IPS-18a (cell line): ENCODE measurements around the gene APOL4.
"Not testable (repeated sequence)": the region's sequence is repeated elsewhere in the genome, so short reads cannot be mapped to it uniquely, and the experiment has no call there.

Source experiments
- H3K27ac ChIP-seq: one replicate; pipeline ENCODE4 v1.5.1; 2013; ENCODE audit warnings: low read length
- H3K27me3 ChIP-seq: one replicate; pipeline ENCODE4 v1.6.1; 2013; ENCODE audit warnings: mild to moderate bottlenecking, low read length; ENCODE audit not compliant: control insufficient read depth, insufficient read depth
- H3K36me3 ChIP-seq: one replicate; pipeline ENCODE4 v1.6.1; 2013; ENCODE audit warnings: low read depth, low read length; ENCODE audit not compliant: control insufficient read depth
- H3K4me1 ChIP-seq: one replicate; pipeline ENCODE4 v1.6.1; 2013; ENCODE audit warnings: low read depth, low read length; ENCODE audit not compliant: control insufficient read depth
- H3K4me3 ChIP-seq: one replicate; pipeline ENCODE4 v1.5.1; 2013; ENCODE audit warnings: low read length
- H3K9ac ChIP-seq: one replicate; pipeline ENCODE4 v1.6.1; 2013; ENCODE audit warnings: mild to moderate bottlenecking, low read length, moderate library complexity
- H3K9me3 ChIP-seq: one replicate; pipeline ENCODE4 v1.6.1; 2013; ENCODE audit warnings: low read depth, low read length; ENCODE audit not compliant: control insufficient read depth

APOL4 gene

DNA sequence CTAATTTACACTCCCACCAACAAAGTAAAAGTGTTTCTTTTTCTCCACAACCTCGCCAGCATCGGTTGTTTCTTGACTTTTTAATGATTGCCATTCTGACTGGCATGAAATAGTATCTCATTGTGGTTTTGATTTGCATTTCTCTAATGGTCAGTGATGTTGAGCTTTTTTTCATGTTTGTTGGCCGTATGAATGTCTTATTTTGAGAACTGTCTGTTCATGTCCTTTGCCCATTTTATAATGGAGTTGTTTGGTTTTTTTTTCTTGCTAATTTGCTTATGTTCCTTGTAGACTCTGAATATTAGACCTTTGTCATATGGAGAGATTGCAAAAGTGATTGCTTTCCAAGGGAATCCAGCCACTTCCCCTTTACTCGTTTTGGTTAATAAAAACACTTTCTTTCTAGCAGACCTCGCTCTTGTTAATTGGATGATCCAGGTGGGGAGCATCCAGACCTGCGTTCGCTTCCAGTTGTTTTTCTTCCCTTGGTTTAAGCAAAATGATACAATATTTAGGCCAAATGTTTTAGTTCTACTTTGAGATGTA is 17.1 kb upstream of the APOL4 start:
- Histone ChIP-seq H3K4me1 (peaks cover 5% of the 10 kb centered on the region), H3K27me3 (no peaks in the 10 kb centered on the region), H3K36me3 (no peaks in the 10 kb centered on the region), H3K4me3 (no peak overlapping the region), H3K9me3 (no peaks in the 10 kb centered on the region), H3K9ac (no peak overlapping the region), H3K27ac (no peak overlapping the region)

DNA sequence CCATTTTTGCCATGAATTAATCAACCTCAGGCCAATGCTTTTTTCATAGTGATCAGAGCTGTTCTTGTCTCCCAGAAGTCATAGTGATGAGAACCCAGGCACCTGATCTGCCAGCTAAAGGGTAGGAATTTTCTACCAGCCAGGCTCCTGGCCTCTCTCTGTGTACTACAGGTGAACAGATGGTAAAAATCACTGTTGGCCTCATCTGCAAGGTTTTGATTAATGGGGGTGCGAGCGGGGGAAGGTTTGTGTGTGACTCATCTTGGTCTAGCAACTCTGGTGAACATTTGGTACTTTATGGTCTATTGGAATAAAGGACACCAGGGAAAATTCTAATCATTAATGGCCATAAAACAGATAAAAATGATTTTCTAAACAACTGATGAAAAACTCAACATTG is 14.4 kb upstream of the APOL4 start:
- H3K27me3 ChIP-seq = no peaks in the 10 kb centered on the region
- H3K4me1 ChIP-seq = no peaks in the 10 kb centered on the region

DNA sequence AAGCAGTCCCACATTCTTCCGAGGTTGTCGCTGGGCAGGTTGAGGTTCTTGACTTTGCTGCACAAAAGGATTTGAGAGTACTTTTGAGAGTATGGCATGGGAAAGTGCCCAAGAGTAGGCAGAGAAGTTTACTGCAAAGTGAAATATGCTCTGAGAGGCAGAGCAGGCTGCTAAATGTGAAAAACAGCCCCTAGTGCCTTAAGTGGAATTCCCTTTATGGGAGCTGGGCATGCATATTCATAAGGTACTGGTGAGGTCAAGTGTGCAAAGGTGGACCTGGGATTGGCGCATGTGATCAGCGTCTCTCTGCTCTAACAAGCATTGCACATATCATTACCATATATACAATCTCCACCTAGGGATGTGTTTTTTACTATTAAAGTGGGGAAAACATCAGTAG is 12.0 kb upstream of the APOL4 start:
- H3K4me1 ChIP-seq = no peaks in the 10 kb centered on the region
- H3K9me3 ChIP-seq = no peaks in the 10 kb centered on the region
- no peak overlapping the region for H3K27ac ChIP-seq
- no peaks in the 10 kb centered on the region for H3K27me3 ChIP-seq
- no peak overlapping the region for H3K9ac ChIP-seq
- H3K36me3 ChIP-seq = no peaks in the 10 kb centered on the region
- H3K4me3 ChIP-seq = no peak overlapping the region

More for the DNA sequence above, 14.4 kb upstream of the APOL4 start:
- Histone ChIP-seq H3K27ac (no peak overlapping the region), H3K9me3 (no peaks in the 10 kb centered on the region), H3K36me3 (no peaks in the 10 kb centered on the region), H3K4me3 (no peak overlapping the region), H3K9ac (no peak overlapping the region)

DNA sequence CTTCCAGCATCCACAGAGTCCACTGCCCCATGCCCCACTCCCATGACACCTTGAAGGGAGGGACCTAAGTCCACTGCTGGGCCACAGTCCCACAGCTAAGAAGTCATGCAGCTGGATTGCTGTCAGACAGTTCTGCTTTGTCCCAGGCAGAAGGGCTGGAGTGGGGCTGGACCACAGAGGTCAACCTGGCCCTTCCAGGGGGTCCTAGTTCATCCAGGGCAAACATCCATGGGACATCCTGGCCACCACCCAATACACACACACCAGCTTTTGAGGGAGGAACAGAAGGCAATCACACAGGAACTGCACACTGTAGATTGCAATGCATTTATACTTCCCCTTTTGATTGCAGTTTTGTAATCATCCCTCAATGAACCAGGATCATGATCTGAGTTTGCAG is 11.3 kb upstream of the APOL4 start:
- no peak overlapping the region for H3K4me3 ChIP-seq
- H3K36me3 ChIP-seq = no peaks in the 10 kb centered on the region
- H3K27me3 ChIP-seq = no peaks in the 10 kb centered on the region
- H3K9me3 ChIP-seq = no peaks in the 10 kb centered on the region
- H3K27ac ChIP-seq = no peak overlapping the region
- no peaks in the 10 kb centered on the region for H3K4me1 ChIP-seq
- H3K9ac ChIP-seq = no peak overlapping the region

DNA sequence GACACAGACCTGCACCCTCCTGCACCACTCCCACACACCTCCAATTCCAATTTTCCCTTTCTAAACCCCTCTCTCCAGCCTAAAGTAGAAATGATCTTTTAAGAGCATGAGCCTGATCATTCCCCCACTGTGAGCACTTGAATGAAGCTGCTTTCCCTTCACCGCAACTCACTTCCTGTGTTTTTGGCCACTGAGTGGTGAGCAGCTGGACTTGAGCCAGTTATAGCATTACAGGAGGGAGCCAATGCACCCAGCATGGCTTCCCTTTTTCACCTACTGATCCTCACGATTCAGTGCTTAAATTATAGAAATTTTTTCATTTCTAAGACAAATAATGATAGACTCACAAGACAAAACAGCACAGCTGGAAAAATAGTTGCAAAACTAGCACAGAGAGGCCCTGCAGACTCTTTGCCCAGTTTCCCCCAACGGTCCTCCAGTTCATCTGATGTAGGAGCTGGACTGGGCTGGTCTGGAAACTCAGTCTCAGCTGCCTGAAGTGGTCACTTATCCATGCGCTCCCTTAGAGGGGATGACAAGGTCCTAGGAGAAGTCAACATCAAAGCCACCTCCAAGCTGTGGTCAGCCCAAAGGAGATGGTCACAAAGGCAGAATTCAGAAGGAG is 9.7 kb upstream of the APOL4 start:
- Histone ChIP-seq H3K4me3 (no peak overlapping the region), H3K9me3 (no peaks in the 10 kb centered on the region), H3K9ac (no peak overlapping the region), H3K4me1 (no peaks in the 10 kb centered on the region), H3K36me3 (no peaks in the 10 kb centered on the region), H3K27me3 (no peaks in the 10 kb centered on the region), H3K27ac (no peak overlapping the region)

DNA sequence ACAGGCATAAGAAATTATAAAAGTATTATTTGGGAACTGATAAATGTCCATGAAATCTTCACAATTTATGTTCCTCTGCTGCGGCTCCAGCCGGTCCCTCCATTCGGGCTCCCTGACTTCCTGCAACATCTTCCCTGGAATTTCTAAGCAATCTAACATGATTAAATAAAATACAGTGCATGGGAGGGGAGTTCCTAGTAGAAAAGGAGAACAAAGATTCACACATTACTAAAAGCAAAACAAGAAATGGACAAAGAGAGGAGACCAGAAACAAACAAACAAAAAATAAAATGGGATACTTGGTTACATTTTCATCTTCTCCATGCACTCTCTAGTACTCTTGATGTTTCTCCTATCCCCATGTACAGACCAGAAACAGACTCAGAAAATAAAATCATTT is 8.6 kb upstream of the APOL4 start:
- Histone ChIP-seq H3K27ac (no peak overlapping the region), H3K4me3 (no peak overlapping the region)

DNA sequence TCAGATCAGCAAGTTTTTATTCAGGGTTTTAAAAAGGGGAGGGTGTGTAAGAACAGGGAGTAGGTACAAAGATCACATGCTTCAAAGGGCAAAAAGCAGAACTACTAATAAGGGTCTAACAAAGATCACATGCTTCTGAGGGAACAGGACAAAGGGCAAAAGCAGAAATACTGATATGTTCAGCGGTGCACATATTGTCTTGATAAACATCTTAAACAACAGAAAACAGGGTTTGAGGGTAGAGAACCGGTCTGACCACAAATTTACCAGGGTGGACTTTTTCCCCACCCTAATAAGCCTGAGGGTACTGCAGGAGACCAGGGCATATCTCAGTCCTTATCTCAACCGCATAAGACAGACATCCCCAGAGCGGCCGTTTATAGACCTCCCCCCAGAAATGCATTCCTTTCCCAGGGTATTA is 7.9 kb upstream of the APOL4 start:
- H3K9me3 ChIP-seq, H3K4me3 ChIP-seq, H3K27me3 ChIP-seq, H3K27ac ChIP-seq, H3K36me3 ChIP-seq, H3K4me1 ChIP-seq, H3K9ac ChIP-seq: not testable (repeated sequence)

More for the DNA sequence above, 8.6 kb upstream of the APOL4 start:
- Histone ChIP-seq H3K9me3 (no peaks in the 10 kb centered on the region), H3K36me3 (no peaks in the 10 kb centered on the region), H3K9ac (no peak overlapping the region), H3K27me3 (no peaks in the 10 kb centered on the region), H3K4me1 (no peaks in the 10 kb centered on the region)

DNA sequence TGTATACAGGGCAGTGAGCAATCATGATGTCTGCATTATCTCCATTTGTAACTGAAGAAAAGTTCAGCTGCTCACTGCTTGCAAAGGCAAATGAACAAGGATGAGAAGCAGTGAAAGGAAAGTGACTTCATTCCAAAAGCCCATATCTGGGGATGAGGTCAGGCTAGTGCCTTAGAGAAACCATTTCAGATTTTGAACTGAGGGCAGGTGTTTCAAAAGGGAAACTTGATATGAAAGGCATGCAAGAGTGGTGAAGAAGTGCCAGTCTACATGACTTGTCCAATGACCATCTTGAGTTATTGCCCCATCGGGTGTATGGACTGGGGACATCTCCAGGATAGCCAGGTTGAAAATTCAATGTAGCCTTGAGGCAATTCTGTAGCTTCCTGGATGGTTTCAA is 7.3 kb upstream of the APOL4 start:
- H3K36me3 ChIP-seq = no peaks in the 10 kb centered on the region
- no peaks in the 10 kb centered on the region for H3K27me3 ChIP-seq
- H3K27ac ChIP-seq = no peak overlapping the region

DNA sequence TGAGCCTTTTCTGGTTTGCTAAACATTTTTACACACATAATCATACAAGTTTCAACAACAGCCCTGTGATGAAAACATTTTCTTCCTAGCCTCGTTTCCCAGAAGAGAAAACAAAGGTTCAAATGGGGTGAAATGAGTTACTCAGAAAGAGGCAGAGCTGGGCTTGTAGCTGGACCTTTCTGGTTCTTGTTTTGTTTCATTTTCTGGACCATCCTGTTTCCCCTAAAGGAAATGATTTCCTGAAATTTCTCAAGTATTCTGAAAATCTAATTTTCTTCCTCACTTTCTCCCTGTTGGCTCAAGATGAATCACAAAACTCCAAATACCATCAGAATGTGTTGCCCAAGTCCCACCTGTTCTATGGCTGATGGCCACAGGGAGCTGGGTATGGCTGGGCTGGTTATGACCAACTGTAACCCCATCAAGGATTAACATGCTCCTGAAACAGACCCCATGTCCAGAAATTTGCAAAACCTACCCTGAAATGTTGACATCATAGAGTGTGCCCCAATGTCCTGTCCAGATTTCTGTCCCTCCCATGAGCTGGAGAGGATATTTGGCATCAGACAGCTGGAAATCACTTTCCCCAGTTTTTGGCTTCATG is 6.7 kb upstream of the APOL4 start:
- Histone ChIP-seq H3K36me3 (no peaks in the 10 kb centered on the region), H3K9ac (no peak overlapping the region), H3K4me1 (no peaks in the 10 kb centered on the region), H3K9me3 (no peaks in the 10 kb centered on the region), H3K27me3 (no peaks in the 10 kb centered on the region), H3K4me3 (no peak overlapping the region), H3K27ac (no peak overlapping the region)

More for the DNA sequence above, 7.3 kb upstream of the APOL4 start:
- no peak overlapping the region for H3K9ac ChIP-seq
- no peak overlapping the region for H3K4me3 ChIP-seq
- no peaks in the 10 kb centered on the region for H3K4me1 ChIP-seq
- no peaks in the 10 kb centered on the region for H3K9me3 ChIP-seq

DNA sequence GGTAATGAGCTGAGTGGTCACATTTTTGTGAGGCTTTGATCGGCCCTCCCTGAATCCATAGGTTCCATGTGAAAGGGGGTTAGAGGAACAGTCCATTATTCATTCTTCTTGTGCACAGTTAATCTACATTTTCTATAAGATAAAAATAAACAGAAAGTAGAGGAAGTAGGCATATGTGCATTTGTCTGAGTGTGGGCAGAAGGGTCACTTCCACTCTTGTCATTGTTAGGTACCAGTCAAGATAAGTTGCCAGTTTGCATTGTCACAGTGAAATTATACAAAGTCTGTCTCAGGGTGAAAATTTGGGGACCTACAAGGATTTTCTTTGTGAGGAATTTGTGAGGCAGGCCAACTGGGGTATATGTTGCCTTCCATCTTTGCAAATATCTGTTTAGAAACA is 4.6 kb upstream of the APOL4 start:
- no peaks in the 10 kb centered on the region for H3K9me3 ChIP-seq
- H3K9ac ChIP-seq = no peak overlapping the region
- H3K36me3 ChIP-seq = no peaks in the 10 kb centered on the region
- no peak overlapping the region for H3K27ac ChIP-seq
- H3K4me1 ChIP-seq = no peaks in the 10 kb centered on the region
- no peak overlapping the region for H3K4me3 ChIP-seq
- no peaks in the 10 kb centered on the region for H3K27me3 ChIP-seq

DNA sequence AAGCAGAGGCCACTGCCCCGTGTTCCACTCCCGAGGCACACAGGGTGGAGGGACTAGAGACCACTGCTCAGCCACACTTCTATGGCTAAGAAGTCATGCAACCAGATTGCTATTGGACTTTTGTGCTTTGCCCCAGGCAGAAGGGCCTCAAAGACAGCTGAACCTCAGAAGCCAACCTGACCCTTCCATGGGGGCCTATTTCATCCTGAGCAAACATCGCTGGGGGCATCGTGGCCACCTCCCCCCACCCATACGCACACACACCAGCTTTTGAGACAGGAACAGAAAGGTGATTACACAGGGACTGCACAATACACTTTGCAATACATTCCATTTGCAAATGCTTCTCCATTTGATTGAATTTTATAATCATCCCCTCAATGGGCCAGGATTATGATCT is 4.0 kb upstream of the APOL4 start:
- H3K4me1 ChIP-seq, H3K27ac ChIP-seq, H3K4me3 ChIP-seq, H3K36me3 ChIP-seq, H3K27me3 ChIP-seq, H3K9ac ChIP-seq, H3K9me3 ChIP-seq: not testable (repeated sequence)

DNA sequence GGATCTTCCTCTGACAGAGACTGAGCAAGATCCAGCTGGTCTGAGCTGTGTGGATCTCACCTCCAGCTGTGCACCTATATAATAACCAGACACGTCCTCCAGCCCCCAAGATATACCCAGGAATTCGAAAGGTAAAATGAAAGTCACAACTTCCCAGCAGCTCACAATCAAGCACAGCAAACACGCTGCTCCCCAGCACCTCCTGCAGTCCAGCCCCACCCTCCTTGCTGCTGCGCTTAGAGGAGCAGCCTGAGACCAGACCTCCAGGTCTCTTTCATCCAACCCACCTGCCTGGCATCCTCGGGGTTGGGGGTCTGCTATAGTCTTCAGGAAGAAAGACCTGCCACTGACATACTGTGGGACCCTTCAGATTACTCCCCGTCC is 3.0 kb upstream of the APOL4 start:
- Histone ChIP-seq H3K27me3 (no peaks in the 10 kb centered on the region), H3K27ac (no peak overlapping the region), H3K4me1 (no peaks in the 10 kb centered on the region), H3K9me3 (no peaks in the 10 kb centered on the region), H3K36me3 (no peaks in the 10 kb centered on the region), H3K9ac (no peak overlapping the region), H3K4me3 (no peak overlapping the region)
